Activated B cell treated with CpG ODN at 0.5 μM for 24 hours (primary cell): ENCODE results near the gene TTC32. TPM values are rescaled to one million over a fixed set of nuclear protein-coding genes. Genes with fewer than 3 reads are reported as not detected.

Source experiments
- ATAC-seq: fragments of 200-7000 bp; cut with Tn5 transposase; one replicate; pipeline ENCODE4 v1.10.0; 2021; ENCODE audit warnings: low read depth, mild to moderate bottlenecking, moderate library complexity
- CTCF ChIA-PET: fragments of 350-600 bp; sonication (Branson Sonifier 250); formaldehyde crosslinking; loops from one replicate; lab custom pipeline; 2021; ENCODE audit warnings: antibody characterized with exemption; lab: Charles Lee
- POLR2A ChIA-PET: fragments of 350-600 bp; sonication (Branson Sonifier 250); formaldehyde crosslinking; loops from one replicate; lab custom pipeline; 2021; ENCODE audit warnings: antibody characterized with exemption; lab: Charles Lee
- DNase-seq: peaks from one replicate; pipeline ENCODE4 v3.0.0; 2022
- H3K27ac Mint-ChIP-seq: one replicate; pipeline ENCODE4 v1.8.0; 2020; ENCODE audit warnings: mixed read lengths
- H3K27me3 Mint-ChIP-seq: one replicate; pipeline ENCODE4 v1.8.0; 2021; ENCODE audit warnings: mixed read lengths
- H3K36me3 Mint-ChIP-seq: one replicate; pipeline ENCODE4 v1.8.0; 2021; ENCODE audit warnings: low read depth, mixed read lengths
- H3K4me1 Mint-ChIP-seq: one replicate; pipeline ENCODE4 v1.8.0; 2021; ENCODE audit warnings: mixed read lengths
- H3K4me3 Mint-ChIP-seq: one replicate; pipeline ENCODE4 v1.8.0; 2020; ENCODE audit warnings: mild to moderate bottlenecking, mixed read lengths
- H3K9me3 Mint-ChIP-seq: one replicate; pipeline ENCODE4 v1.8.0; 2020; ENCODE audit warnings: mixed read lengths
- CTCF ChIP-seq: fragments of 200-600 bp; IDR thresholded peaks from one replicate; pipeline ENCODE4 v1.8.0; 2022; ENCODE audit warnings: antibody characterized with exemption, mild to moderate bottlenecking
- intact Hi-C: fragments of 100-400 bp; cut with micrococcal nuclease; formaldehyde crosslinking; loops from one replicate; pipeline ENCODE4 v1.15.1; 2024
- total RNA-seq: library from RNA; stranded (reverse); gene quantifications from 2 replicates; pipeline ENCODE4 v1.2.3, GENCODE V29; 2022

The TTC32 gene
- total RNA-seq, 1 donor from 2014 or later = 22.8 TPM

DNA sequence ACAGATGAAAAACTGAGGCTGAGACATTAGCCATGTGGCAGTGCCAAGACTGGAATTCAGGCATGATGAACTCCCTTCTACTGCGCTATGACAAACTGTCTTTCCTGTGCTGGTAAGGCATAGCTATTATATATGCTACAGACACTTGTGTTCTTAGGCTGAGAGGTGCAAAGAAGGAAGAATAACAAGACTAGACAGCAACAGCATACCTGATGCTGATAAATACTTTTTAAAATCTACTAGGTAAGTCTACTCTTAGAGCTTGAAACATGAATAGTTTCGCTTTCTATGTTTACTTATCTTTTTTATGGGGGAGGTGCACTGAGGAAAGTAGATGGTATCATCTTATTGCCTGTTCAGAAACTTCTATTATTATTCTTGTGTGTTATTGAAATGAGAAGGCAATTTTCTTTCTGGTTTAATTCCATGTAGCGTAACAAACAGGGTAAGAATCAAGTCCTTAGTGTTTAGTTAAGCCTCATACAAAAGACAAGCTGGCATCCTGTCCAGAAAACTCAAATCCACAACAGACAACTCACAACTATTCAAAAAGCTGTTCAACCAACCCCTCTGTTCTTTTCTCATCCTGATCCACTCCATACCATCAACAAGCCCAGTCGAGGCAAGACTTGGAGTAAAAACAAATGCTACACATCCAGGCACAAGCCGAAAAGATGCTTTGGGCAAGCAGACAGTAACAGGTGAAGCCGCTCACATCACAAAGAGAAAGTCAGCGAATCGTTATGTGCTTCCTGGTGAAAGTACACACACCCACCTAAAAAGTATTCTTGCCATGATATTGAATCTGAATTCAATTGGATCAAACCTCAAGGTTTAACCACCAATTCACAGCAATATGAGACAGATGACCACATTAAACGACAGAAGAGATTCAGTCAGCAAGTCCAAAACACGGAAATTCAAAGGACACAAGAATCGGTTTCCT, 1.5 kb downstream of the TTC32 start:
- no peak for TF ChIP-seq CTCF
- Mint-ChIP-seq H3K27ac (peak overlapping the region; percentile 99), H3K4me1 (peaks cover 51% of the 10 kb centered on the region), H3K36me3 (peaks cover 31% of the 10 kb centered on the region), H3K27me3 (peaks cover 7% of the 10 kb centered on the region), H3K9me3 (no peaks in the 10 kb centered on the region), H3K4me3 (peak overlapping the region; percentile 99)
- no peak for ATAC-seq
- intact Hi-C loops = loop anchor here (2.0 to 10.0 kb wide), 2 partner anchors 31 to 925 kb away; partner anchors contain the start of gene LDAH
- ChIA-PET CTCF (no interaction called here), POLR2A (interaction anchor here (0.8 to 1.7 kb wide), 6 partner anchors 14 to 1340 kb away, joined by 3 to 11 read pairs (median 3); partner anchors contain the start of genes LAPTM4A and RDH14)
- no peak for DNase-seq

- H3K36me3 Mint-ChIP-seq = peaks cover 29% of the 10 kb centered on the region
- intact Hi-C loops = no loop called here
- DNase-seq (no peak), ATAC-seq (no peak)
- H3K27ac Mint-ChIP-seq = no peak overlapping the region
- H3K4me3 Mint-ChIP-seq = no peak overlapping the region
- H3K4me1 Mint-ChIP-seq = peaks cover 51% of the 10 kb centered on the region
- no peaks in the 10 kb centered on the region for H3K9me3 Mint-ChIP-seq
- POLR2A ChIA-PET = no interaction called here
- H3K27me3 Mint-ChIP-seq = no peaks in the 10 kb centered on the region
- no peak for TF ChIP-seq CTCF
- CTCF ChIA-PET = no interaction called here
Observed at GRCh38 chr2:19898592-19899329, 3.0 kb downstream of the TTC32 start.

GRCh38 chr2:19897623-19898245, 4.0 kb downstream of the TTC32 start:
- Mint-ChIP-seq H3K27me3 (no peaks in the 10 kb centered on the region), H3K36me3 (peaks cover 31% of the 10 kb centered on the region), H3K9me3 (no peaks in the 10 kb centered on the region), H3K27ac (no peak overlapping the region), H3K4me3 (no peak overlapping the region), H3K4me1 (peaks cover 50% of the 10 kb centered on the region)
- POLR2A ChIA-PET = no interaction called here
- intact Hi-C loops = no loop called here
- no peak for TF ChIP-seq CTCF
- CTCF ChIA-PET = no interaction called here
- no peak for DNase-seq
- no peak for ATAC-seq

GRCh38 chr2:19895535-19895934, 6.2 kb downstream of the TTC32 start:
- H3K36me3 Mint-ChIP-seq = peaks cover 22% of the 10 kb centered on the region
- H3K27me3 Mint-ChIP-seq = no peaks in the 10 kb centered on the region
- CTCF ChIA-PET = no interaction called here
- H3K27ac Mint-ChIP-seq = no peak overlapping the region
- H3K9me3 Mint-ChIP-seq = peaks cover 5% of the 10 kb centered on the region
- peaks cover 56% of the 10 kb centered on the region for H3K4me1 Mint-ChIP-seq
- POLR2A ChIA-PET = no interaction called here
- no peak overlapping the region for H3K4me3 Mint-ChIP-seq
- DNase-seq (no peak), ATAC-seq (no peak)
- TF ChIP-seq CTCF = no peak
- intact Hi-C loops = no loop called here
